ENCODE results near the gene CCDC187. TPM values are rescaled to one million over a fixed set of nuclear protein-coding genes. Genes with fewer than 3 reads are reported as not detected.

Gene CCDC187
- total and polyA plus RNA-seq, 2 of the 13 experiments (the other 11 are each of a cell fraction or from before 2014, with no cell fraction given) = 0.03 to 0.13 TPM

- Histone ChIP-seq H3K9me3 (ENCODE audit: low read length) (no peaks in the 10 kb centered on the region), H3K4me1 (ENCODE audit: insufficient read depth, low read length) (peaks cover 12% of the 10 kb centered on the region), H2AFZ (ENCODE audit: low read length) (no peak overlapping the region), H3K27ac (ENCODE audit: extremely low read length, insufficient read depth, low read length) (no peak overlapping the region), H3K4me3 (replicated peaks in 1 of 3; ENCODE audit: insufficient read depth in 1 of 3, low read depth in 2 of 3, low read length in 3 of 3) (no peak overlapping the region), H3K4me2 (ENCODE audit: low read depth, low read length) (no peak overlapping the region), H3K36me3 (replicated peaks in 1 of 2; ENCODE audit: control insufficient read depth in 1 of 2, insufficient read depth in 2 of 2, low read length in 2 of 2) (peaks cover 3% of the 10 kb centered on the region in 2 experiments; a peak in 2 of 5 replicates), H4K20me1 (ENCODE audit: insufficient read depth, low read length) (peaks cover 41% of the 10 kb centered on the region; the same call in 1 of the 2 replicates), H3K79me2 (ENCODE audit: insufficient read depth, low read length) (no peaks in the 10 kb centered on the region), H3K27me3 (ENCODE audit: control insufficient read depth in 1 of 2, insufficient read depth in 2 of 2, low read length in 2 of 2) (peaks cover 10 to 39% of the 10 kb centered on the region in 2 experiments; a peak in 4 of 5 replicates), H3K9ac (ENCODE audit: insufficient read depth, low read depth, low read length) (no peak overlapping the region)
- BruUV-seq (replicated peaks) = no TSS peak
- CTCF ChIA-PET (ENCODE audit: low intra/inter-chr PET ratio, low total read pairs) = no interaction called here
- no peak for TF ChIP-seq NFKBIZ (CRISPR knock-in tag; IDR thresholded peaks at IDR 0.05)
- no peak for TF ChIP-seq CENPBD1 (CRISPR knock-in tag; IDR thresholded peaks at IDR 0.05; ENCODE audit: borderline replicate concordance, low read depth)
- no peak for TF ChIP-seq KDM3A (CRISPR knock-in tag; IDR thresholded peaks at IDR 0.05; ENCODE audit: low read depth)
- no peak for TF ChIP-seq HNRNPUL1 (IDR thresholded peaks at IDR 0.05; ENCODE audit: low read depth, low read length)
- TF ChIP-seq ELF3 (CRISPR knock-in tag; IDR thresholded peaks at IDR 0.05) = no peak
- TF ChIP-seq PREB (CRISPR knock-in tag; IDR thresholded peaks at IDR 0.05) = no peak
- TF ChIP-seq UBTF (CRISPR knock-in tag; IDR thresholded peaks at IDR 0.05) = no peak
- TF ChIP-seq MAFG (CRISPR knock-in tag; IDR thresholded peaks at IDR 0.05) = no peak
- TF ChIP-seq IRF2 (CRISPR knock-in tag; IDR thresholded peaks at IDR 0.05) = no peak
- TF ChIP-seq ZNF3 (CRISPR knock-in tag; IDR thresholded peaks at IDR 0.05) = no peak
- TF ChIP-seq ZFP36 (IDR thresholded peaks at IDR 0.05; ENCODE audit: borderline replicate concordance, low read depth, low read length, partially characterized antibody) = no peak
- no peak for TF ChIP-seq ZNF598 (CRISPR knock-in tag; IDR thresholded peaks at IDR 0.05; ENCODE audit: borderline replicate concordance)
- no peak for TF ChIP-seq REPIN1 (CRISPR knock-in tag; IDR thresholded peaks at IDR 0.05; ENCODE audit: borderline replicate concordance, low read depth)
- no peak for TF ChIP-seq ZFX (CRISPR knock-in tag; IDR thresholded peaks at IDR 0.05; ENCODE audit: low read depth)
- TF ChIP-seq NBN (conservative IDR thresholded peaks at IDR 0.05) = no peak
- no peak for TF ChIP-seq TCF7 (IDR thresholded peaks at IDR 0.05; ENCODE audit: low read depth)
- TF ChIP-seq ZNF549 (CRISPR knock-in tag; IDR thresholded peaks at IDR 0.05) = no peak
- WGBS (ENCODE audit: low lambda C conversion rate) = 31% methylated on average over 8 of the region's 33 CpGs
- FAIRE-seq (no peak), DNase-seq (ENCODE audit: low spot score) (no peak), ATAC-seq (peak; percentile 6; the same call in 2 of the 3 replicates)
- intact Hi-C loops (cut with micrococcal nuclease; ENCODE audit: unreplicated experiment) = no loop called here
- POLR2A ChIA-PET = no interaction called here
- in situ Hi-C loops (cut with HindIII; ENCODE audit: extremely low pct_ligation_motif_present, low pct_unique_long_range_greater_than_20kb) = no loop called here
These were observed 100.3 kb downstream of the CCDC187 start for GRCh38 chr9:136203408-136204144.
